Kidney glomerular epithelial cell (primary cell): ENCODE measurements around the gene ZCCHC9.
"Not testable (repeated sequence)": the region's sequence is repeated elsewhere in the genome, so short reads cannot be mapped to it uniquely, and the experiment has no call there.

Source experiments
- DNase-seq: peaks from one replicate; lab custom pipeline; 2025; lab: John Stamatoyannopoulos, UW

Gene ZCCHC9

GRCh38 chr5:81301271-81302015 is at the start of gene ZCCHC9:
ZCCHC9 (plus strand) TSS chr5:81301587; CDS start chr5:81304758, 3,171 bp downstream.
- DNase-seq, result peak; percentile 87

GRCh38 chr5:81251922-81252321 is 49.5 kb upstream of the ZCCHC9 start:
- no peak for DNase-seq

GRCh38 chr5:81252904-81253303 is 48.5 kb upstream of the ZCCHC9 start:
- DNase-seq, result no peak

GRCh38 chr5:81253875-81254274 is 47.5 kb upstream of the ZCCHC9 start:
- DNase-seq, result no peak

GRCh38 chr5:81254886-81255559 is 46.4 kb upstream of the ZCCHC9 start:
- no peak for DNase-seq

- no peak for DNase-seq
These were observed 44.6 kb upstream of the ZCCHC9 start for GRCh38 chr5:81256766-81257165.

GRCh38 chr5:81262796-81263195 is 38.6 kb upstream of the ZCCHC9 start:
- DNase-seq, result not testable (repeated sequence)

- DNase-seq, result no peak
These were observed 36.3 kb upstream of the ZCCHC9 start for GRCh38 chr5:81265101-81265500.

- peak; percentile 75 for DNase-seq
These were observed 32.7 kb upstream of the ZCCHC9 start for GRCh38 chr5:81268521-81269196.

GRCh38 chr5:81269751-81270393 is 31.5 kb upstream of the ZCCHC9 start:
- DNase-seq, result no peak

GRCh38 chr5:81270394-81271027 is 30.9 kb upstream of the ZCCHC9 start:
- not testable (repeated sequence) for DNase-seq

GRCh38 chr5:81283976-81284375 is 17.4 kb upstream of the ZCCHC9 start:
- DNase-seq, result no peak

GRCh38 chr5:81286059-81286617 is 15.2 kb upstream of the ZCCHC9 start:
- DNase-seq, result peak; percentile 49

- DNase-seq, result no peak
These were observed 13.4 kb upstream of the ZCCHC9 start for GRCh38 chr5:81288021-81288433.

- DNase-seq, result no peak
These were observed 11.2 kb upstream of the ZCCHC9 start for GRCh38 chr5:81290146-81290545.

- DNase-seq, result no peak
These were observed 9.3 kb upstream of the ZCCHC9 start for GRCh38 chr5:81292130-81292529.

GRCh38 chr5:81294021-81294420 is 7.4 kb upstream of the ZCCHC9 start:
- DNase-seq, result not testable (repeated sequence)

- no peak for DNase-seq
These were observed 3.9 kb upstream of the ZCCHC9 start for GRCh38 chr5:81297531-81297930.

GRCh38 chr5:81300921-81301270 is 491 bp upstream of the ZCCHC9 start:
- DNase-seq, result no peak

GRCh38 chr5:81302596-81302995 is 1.2 kb downstream of the ZCCHC9 start:
- no peak for DNase-seq

GRCh38 chr5:81303563-81303962 is 2.2 kb downstream of the ZCCHC9 start:
- no peak for DNase-seq

- DNase-seq, result no peak
These were observed 4.4 kb downstream of the ZCCHC9 start for GRCh38 chr5:81305785-81306184.
